Loucy (cell line): ENCODE data around the gene RAB33A.

Experiments
- H2AFZ ChIP-seq: fragments of 200-600 bp; sonication (generic); 2 replicates; pipeline ENCODE4 v1.6.0; 2016; ENCODE audit warnings: antibody characterized with exemption, mild to moderate bottlenecking, low read length, moderate library complexity
- H3F3A ChIP-seq: fragments of 200-600 bp; 2 replicates; pipeline ENCODE4 v1.6.0; 2016; ENCODE audit warnings: antibody characterized with exemption, low read depth, mild to moderate bottlenecking
- H3K27me3 ChIP-seq: fragments of 200-600 bp; sonication (generic); 2 replicates; pipeline ENCODE4 v1.6.1; 2014; ENCODE audit warnings: low read length, mild to moderate bottlenecking; ENCODE audit not compliant: insufficient read depth, poor library complexity, severe bottlenecking
- H3K36me3 ChIP-seq: fragments of 200-600 bp; sonication (generic); 2 replicates; pipeline ENCODE4 v1.6.1; 2016; ENCODE audit warnings: low read length; ENCODE audit not compliant: insufficient read depth
- H3K4me1 ChIP-seq: fragments of 200-600 bp; sonication (generic); 2 replicates; pipeline ENCODE4 v1.5.1; 2014; ENCODE audit warnings: low read length, mild to moderate bottlenecking; ENCODE audit not compliant: insufficient read depth, poor library complexity, severe bottlenecking
- H3K4me2 ChIP-seq: fragments of 200-600 bp; sonication (generic); 2 replicates; pipeline ENCODE4 v1.6.0; 2014; ENCODE audit warnings: antibody characterized with exemption, low read length, low read depth, mild to moderate bottlenecking; ENCODE audit not compliant: poor library complexity, severe bottlenecking
- H3K4me3 ChIP-seq: fragments of 200-600 bp; sonication (generic); 2 replicates; pipeline ENCODE4 v1.5.1; 2014; ENCODE audit warnings: low read length, mild to moderate bottlenecking, mixed read lengths; ENCODE audit not compliant: poor library complexity, severe bottlenecking
- H3K79me2 ChIP-seq: fragments of 200-600 bp; sonication (generic); 2 replicates; pipeline ENCODE4 v1.6.1; 2014; ENCODE audit warnings: low read length; ENCODE audit not compliant: insufficient read depth
- H3K9ac ChIP-seq: fragments of 200-600 bp; sonication (generic); 2 replicates; pipeline ENCODE4 v1.6.0; 2014; ENCODE audit warnings: mild to moderate bottlenecking, low read depth, low read length, moderate library complexity; ENCODE audit not compliant: poor library complexity, severe bottlenecking
- H3K9me2 ChIP-seq: fragments of 200-600 bp; sonication (generic); replicated peaks from 2 replicates; pipeline ENCODE4 v1.6.1; 2016; ENCODE audit warnings: low read depth, low read length, mixed read lengths
- H3K9me3 ChIP-seq: fragments of 200-600 bp; sonication (generic); 2 replicates; pipeline ENCODE4 v1.6.1; 2014; ENCODE audit warnings: mild to moderate bottlenecking, antibody characterized with exemption, low read length, low read depth; ENCODE audit not compliant: insufficient read depth
- H4K20me1 ChIP-seq: fragments of 200-600 bp; sonication (generic); 2 replicates; pipeline ENCODE4 v1.6.0; 2014; ENCODE audit warnings: antibody characterized with exemption, low read length, mild to moderate bottlenecking; ENCODE audit not compliant: insufficient read depth, poor library complexity, severe bottlenecking
- CTCF ChIP-seq: fragments of 200-600 bp; sonication (generic); conservative IDR thresholded peaks from 2 replicates; pipeline ENCODE4 v1.5.1; 2014; ENCODE audit warnings: mild to moderate bottlenecking, antibody characterized with exemption, low read length
- EZH2phosphoT487 ChIP-seq: fragments of 200-600 bp; IDR thresholded peaks from 2 replicates; pipeline ENCODE4 v1.6.1; 2018; ENCODE audit warnings: antibody characterized with exemption, mild to moderate bottlenecking, moderate library complexity, borderline replicate concordance

Gene RAB33A

GRCh38 chrX:130139474-130140201, 32.1 kb upstream of the RAB33A start:
- no peak overlapping the region for H2AFZ ChIP-seq
- no peaks in the 10 kb centered on the region for H3K9me3 ChIP-seq
- no peaks in the 10 kb centered on the region for H3K9me2 ChIP-seq
- no peak overlapping the region for H3K4me2 ChIP-seq
- no peaks in the 10 kb centered on the region for H3K27me3 ChIP-seq
- no peaks in the 10 kb centered on the region for H4K20me1 ChIP-seq
- no peaks in the 10 kb centered on the region for H3K4me1 ChIP-seq
- TF ChIP-seq EZH2phosphoT487 (no peak), CTCF (no peak)
- peaks cover 42% of the 10 kb centered on the region; the same call in 1 of the 2 replicates for H3K36me3 ChIP-seq
- H3F3A ChIP-seq: no peaks in the 10 kb centered on the region
- H3K9ac ChIP-seq: no peak overlapping the region
- H3K79me2 ChIP-seq: no peaks in the 10 kb centered on the region
- no peak overlapping the region for H3K4me3 ChIP-seq

GRCh38 chrX:130144509-130144908, 27.3 kb upstream of the RAB33A start:
- Histone ChIP-seq H3K79me2 (no peaks in the 10 kb centered on the region), H2AFZ (no peak overlapping the region), H3K9ac (no peak overlapping the region), H3K4me2 (no peak overlapping the region), H4K20me1 (no peaks in the 10 kb centered on the region), H3K9me2 (no peaks in the 10 kb centered on the region), H3K9me3 (no peaks in the 10 kb centered on the region), H3F3A (no peaks in the 10 kb centered on the region), H3K36me3 (peaks cover 37% of the 10 kb centered on the region; the same call in 1 of the 2 replicates), H3K4me1 (no peaks in the 10 kb centered on the region), H3K4me3 (no peak overlapping the region), H3K27me3 (no peaks in the 10 kb centered on the region)
- TF ChIP-seq CTCF (peak; percentile 29), EZH2phosphoT487 (no peak)

GRCh38 chrX:130145123-130145522, 26.6 kb upstream of the RAB33A start:
- H3K4me3 ChIP-seq: no peak overlapping the region
- H3K9me3 ChIP-seq: no peaks in the 10 kb centered on the region
- H3K9ac ChIP-seq: no peak overlapping the region
- peaks cover 32% of the 10 kb centered on the region; the same call in 1 of the 2 replicates for H3K36me3 ChIP-seq
- no peaks in the 10 kb centered on the region for H3K9me2 ChIP-seq
- H3K4me2 ChIP-seq: no peak overlapping the region
- TF ChIP-seq EZH2phosphoT487 (no peak), CTCF (no peak)
- no peaks in the 10 kb centered on the region for H3K79me2 ChIP-seq
- no peaks in the 10 kb centered on the region for H3K27me3 ChIP-seq
- no peak overlapping the region for H2AFZ ChIP-seq
- no peaks in the 10 kb centered on the region for H4K20me1 ChIP-seq
- H3F3A ChIP-seq: no peaks in the 10 kb centered on the region
- no peaks in the 10 kb centered on the region for H3K4me1 ChIP-seq
